ENCODE data around the gene HELZ.

DNA sequence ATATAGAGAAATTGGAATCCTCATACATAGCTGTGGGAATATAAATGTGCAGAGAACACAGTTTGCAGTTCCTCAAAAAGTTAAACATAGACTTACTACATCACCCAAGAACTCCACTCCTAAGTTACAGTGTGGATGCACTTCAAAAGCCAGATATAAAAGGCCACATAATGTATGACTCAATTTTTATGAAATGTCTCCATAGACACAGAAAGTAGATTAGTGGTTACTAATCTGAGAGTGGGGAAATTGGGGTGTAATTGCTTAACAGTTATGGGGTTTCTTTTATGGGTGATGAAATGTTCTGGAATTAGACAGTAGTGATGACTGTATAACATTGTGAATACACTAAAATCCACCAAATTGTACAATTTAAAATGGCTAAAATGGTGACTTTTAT, 139.8 kb downstream of the HELZ start:
- TF ChIP-seq, protein P1, sequence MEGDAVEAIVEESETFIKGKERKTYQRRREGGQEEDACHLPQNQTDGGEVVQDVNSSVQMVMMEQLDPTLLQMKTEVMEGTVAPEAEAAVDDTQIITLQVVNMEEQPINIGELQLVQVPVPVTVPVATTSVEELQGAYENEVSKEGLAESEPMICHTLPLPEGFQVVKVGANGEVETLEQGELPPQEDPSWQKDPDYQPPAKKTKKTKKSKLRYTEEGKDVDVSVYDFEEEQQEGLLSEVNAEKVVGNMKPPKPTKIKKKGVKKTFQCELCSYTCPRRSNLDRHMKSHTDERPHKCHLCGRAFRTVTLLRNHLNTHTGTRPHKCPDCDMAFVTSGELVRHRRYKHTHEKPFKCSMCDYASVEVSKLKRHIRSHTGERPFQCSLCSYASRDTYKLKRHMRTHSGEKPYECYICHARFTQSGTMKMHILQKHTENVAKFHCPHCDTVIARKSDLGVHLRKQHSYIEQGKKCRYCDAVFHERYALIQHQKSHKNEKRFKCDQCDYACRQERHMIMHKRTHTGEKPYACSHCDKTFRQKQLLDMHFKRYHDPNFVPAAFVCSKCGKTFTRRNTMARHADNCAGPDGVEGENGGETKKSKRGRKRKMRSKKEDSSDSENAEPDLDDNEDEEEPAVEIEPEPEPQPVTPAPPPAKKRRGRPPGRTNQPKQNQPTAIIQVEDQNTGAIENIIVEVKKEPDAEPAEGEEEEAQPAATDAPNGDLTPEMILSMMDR (IDR thresholded peaks at IDR 0.05) = no peak
- TF ChIP-seq, protein P2, sequence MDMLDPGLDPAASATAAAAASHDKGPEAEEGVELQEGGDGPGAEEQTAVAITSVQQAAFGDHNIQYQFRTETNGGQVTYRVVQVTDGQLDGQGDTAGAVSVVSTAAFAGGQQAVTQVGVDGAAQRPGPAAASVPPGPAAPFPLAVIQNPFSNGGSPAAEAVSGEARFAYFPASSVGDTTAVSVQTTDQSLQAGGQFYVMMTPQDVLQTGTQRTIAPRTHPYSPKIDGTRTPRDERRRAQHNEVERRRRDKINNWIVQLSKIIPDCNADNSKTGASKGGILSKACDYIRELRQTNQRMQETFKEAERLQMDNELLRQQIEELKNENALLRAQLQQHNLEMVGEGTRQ (IDR thresholded peaks at IDR 0.05; ENCODE audit: borderline replicate concordance, low read depth, low read length) = no peak
- TF ChIP-seq YY1 (IDR thresholded peaks at IDR 0.05; ENCODE audit: low read depth) = no peak
- TF ChIP-seq EP300 (IDR thresholded peaks at IDR 0.05; ENCODE audit: borderline replicate concordance in 1 of 2, low read depth in 1 of 2, low read length in 1 of 2) = no peak
- no peak for TF ChIP-seq RAD21 (IDR thresholded peaks at IDR 0.05; ENCODE audit: low read length)
- no peak for TF ChIP-seq SMC3 (IDR thresholded peaks at IDR 0.05; ENCODE audit: low read depth, low read length)
- no peak for TF ChIP-seq EZH2phosphoT487 (IDR thresholded peaks at IDR 0.05; ENCODE audit: borderline replicate concordance, low read depth)
- TF ChIP-seq, protein P3, sequence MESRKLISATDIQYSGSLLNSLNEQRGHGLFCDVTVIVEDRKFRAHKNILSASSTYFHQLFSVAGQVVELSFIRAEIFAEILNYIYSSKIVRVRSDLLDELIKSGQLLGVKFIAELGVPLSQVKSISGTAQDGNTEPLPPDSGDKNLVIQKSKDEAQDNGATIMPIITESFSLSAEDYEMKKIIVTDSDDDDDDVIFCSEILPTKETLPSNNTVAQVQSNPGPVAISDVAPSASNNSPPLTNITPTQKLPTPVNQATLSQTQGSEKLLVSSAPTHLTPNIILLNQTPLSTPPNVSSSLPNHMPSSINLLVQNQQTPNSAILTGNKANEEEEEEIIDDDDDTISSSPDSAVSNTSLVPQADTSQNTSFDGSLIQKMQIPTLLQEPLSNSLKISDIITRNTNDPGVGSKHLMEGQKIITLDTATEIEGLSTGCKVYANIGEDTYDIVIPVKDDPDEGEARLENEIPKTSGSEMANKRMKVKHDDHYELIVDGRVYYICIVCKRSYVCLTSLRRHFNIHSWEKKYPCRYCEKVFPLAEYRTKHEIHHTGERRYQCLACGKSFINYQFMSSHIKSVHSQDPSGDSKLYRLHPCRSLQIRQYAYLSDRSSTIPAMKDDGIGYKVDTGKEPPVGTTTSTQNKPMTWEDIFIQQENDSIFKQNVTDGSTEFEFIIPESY (IDR thresholded peaks at IDR 0.05; ENCODE audit: borderline replicate concordance, low read depth) = no peak
- TF ChIP-seq POLR2AphosphoS5 (IDR thresholded peaks at IDR 0.05; ENCODE audit: low read depth, low read length) = no peak
- no peak for TF ChIP-seq FOSL2 (IDR thresholded peaks at IDR 0.05; ENCODE audit: borderline replicate concordance, low read depth)
- no peak for TF ChIP-seq MXI1 (IDR thresholded peaks at IDR 0.05; ENCODE audit: low read depth, low read length)
